CD4-positive, alpha-beta T cell (primary cell): ENCODE results near the gene CDH4. TPM values are rescaled to one million over a fixed set of nuclear protein-coding genes. Genes with fewer than 3 reads are reported as not detected.

ENCODE experiments used
- ATAC-seq: fragments of 200-7000 bp; cut with Tn5 transposase; one replicate; pipeline ENCODE4 v1.10.0; 2022; ENCODE audit warnings: mild to moderate bottlenecking; ENCODE audit not compliant: poor library complexity
- CTCF ChIA-PET: fragments of 350-600 bp; sonication (Branson Sonifier 250); formaldehyde crosslinking; loops from one replicate; lab custom pipeline; 2021; ENCODE audit warnings: antibody characterized with exemption, inconsistent platforms; lab: Charles Lee
- POLR2A ChIA-PET: fragments of 350-600 bp; sonication (Branson Sonifier 250); formaldehyde crosslinking; loops from one replicate; lab custom pipeline; 2021; ENCODE audit warnings: antibody characterized with exemption, inconsistent platforms; lab: Charles Lee
- DNase-seq, 14 experiments: peaks; one replicate each; pipeline ENCODE4 v3.0.0-alpha.2; 2013 to 2020; ENCODE audit warnings: mixed read lengths in 2 of 14
- H3K27ac ChIP-seq, 2 donors: one replicate each; pipeline versions ENCODE4 v1.5.1 to v1.7.0; 2013; ENCODE audit warnings: low read length in 2 of 2, low read depth in 1 of 2, mild to moderate bottlenecking in 1 of 2
- H3K27me3 ChIP-seq, 2 experiments: 1 replicate in 1 of 2; 2 replicates in 1 of 2; pipeline versions ENCODE4 v1.6.1 to v1.7.0; 2013; ENCODE audit warnings: low read length in 2 of 2, control low read depth in 1 of 2, mild to moderate bottlenecking in 1 of 2, moderate library complexity in 1 of 2; ENCODE audit not compliant: insufficient read depth in 2 of 2, control insufficient read depth in 1 of 2
- H3K36me3 ChIP-seq: one replicate; pipeline ENCODE4 v1.6.1; 2013; ENCODE audit warnings: low read length, control low read depth; ENCODE audit not compliant: insufficient read depth
- H3K4me1 ChIP-seq: one replicate; pipeline ENCODE4 v1.6.1; 2013; ENCODE audit warnings: low read length, control low read depth; ENCODE audit not compliant: insufficient read depth
- H3K4me3 ChIP-seq: one replicate; pipeline ENCODE4 v1.5.1; 2013; ENCODE audit warnings: mild to moderate bottlenecking, low read length, moderate library complexity
- H3K9me3 ChIP-seq, 2 experiments: 1 replicate in 1 of 2; 2 replicates in 1 of 2; pipeline versions ENCODE4 v1.6.1 to v1.7.0; 2013; ENCODE audit warnings: low read length in 2 of 2, mild to moderate bottlenecking in 2 of 2, control low read depth in 1 of 2, moderate library complexity in 1 of 2; ENCODE audit not compliant: control insufficient read depth in 1 of 2, insufficient read depth in 1 of 2
- H3K27ac Mint-ChIP-seq: one replicate; pipeline ENCODE4 v1.8.0; 2020; ENCODE audit warnings: mixed read lengths
- H3K27me3 Mint-ChIP-seq: one replicate; pipeline ENCODE4 v1.8.0; 2021; ENCODE audit warnings: mixed read lengths
- H3K36me3 Mint-ChIP-seq: one replicate; pipeline ENCODE4 v1.8.0; 2021; ENCODE audit warnings: low read depth, mixed read lengths
- H3K4me1 Mint-ChIP-seq: one replicate; pipeline ENCODE4 v1.8.0; 2021; ENCODE audit warnings: low read depth, mixed read lengths
- H3K4me3 Mint-ChIP-seq: one replicate; pipeline ENCODE4 v1.8.0; 2020; ENCODE audit warnings: mild to moderate bottlenecking, mixed read lengths
- H3K9me3 Mint-ChIP-seq: one replicate; pipeline ENCODE4 v1.8.0; 2020; ENCODE audit warnings: mixed read lengths
- CTCF ChIP-seq: fragments of 200-600 bp; IDR thresholded peaks from one replicate; pipeline ENCODE4 v1.8.0; 2022; ENCODE audit warnings: antibody characterized with exemption, mild to moderate bottlenecking
- intact Hi-C, 2 experiments: fragments of 100-400 bp; cut with DNase I in 1 of 2; cut with micrococcal nuclease in 1 of 2; formaldehyde crosslinking; loops; one replicate each; pipeline versions ENCODE4 v1.15.1 to v1.9.0; 2023 to 2025; cut with DNase I, micrococcal nuclease
- total RNA-seq, 174 experiments: library from RNA in 2 of 174; stranded (reverse) in 2 of 174; gene quantifications; one replicate each; pipeline ENCODE4 v1.2.3 and lab custom pipeline; 2021 to 2026

The CDH4 gene
- total RNA-seq, 2 experiments from 2014 or later, result 0.11 TPM

GRCh38 chr20:61222699-61223098 lies 29.4 kb upstream of the CDH4 start:
- no peaks in the 10 kb centered on the region for H3K27me3 ChIP-seq
- no peak for ATAC-seq
- Mint-ChIP-seq H3K36me3 (no peaks in the 10 kb centered on the region), H3K27me3 (peaks cover 10% of the 10 kb centered on the region), H3K4me3 (no peak overlapping the region), H3K27ac (no peak overlapping the region), H3K9me3 (peaks cover 2% of the 10 kb centered on the region), H3K4me1 (no peaks in the 10 kb centered on the region)
- no peaks in the 10 kb centered on the region for H3K4me1 ChIP-seq
- no peaks in the 10 kb centered on the region for H3K36me3 ChIP-seq
- ChIA-PET CTCF (no interaction called here), POLR2A (no interaction called here)
- TF ChIP-seq CTCF, result no peak
- no peak overlapping the region for H3K4me3 ChIP-seq
- H3K27ac ChIP-seq, result no peak overlapping the region
- no peak for DNase-seq
- H3K9me3 ChIP-seq, result no peaks in the 10 kb centered on the region
- intact Hi-C loops, result no loop called here

GRCh38 chr20:61223121-61223520 lies 28.9 kb upstream of the CDH4 start:
- intact Hi-C loops, result no loop called here
- Histone ChIP-seq H3K4me1 (no peaks in the 10 kb centered on the region), H3K4me3 (no peak overlapping the region), H3K36me3 (no peaks in the 10 kb centered on the region), H3K9me3 (no peaks in the 10 kb centered on the region), H3K27ac (no peak overlapping the region), H3K27me3 (no peaks in the 10 kb centered on the region)
- Mint-ChIP-seq H3K27ac (no peak overlapping the region), H3K4me1 (no peaks in the 10 kb centered on the region), H3K27me3 (peaks cover 10% of the 10 kb centered on the region), H3K9me3 (peaks cover 2% of the 10 kb centered on the region), H3K36me3 (no peaks in the 10 kb centered on the region), H3K4me3 (no peak overlapping the region)
- DNase-seq (no peak), ATAC-seq (no peak)
- ChIA-PET POLR2A (no interaction called here), CTCF (no interaction called here)
- TF ChIP-seq CTCF, result no peak

- no peaks in the 10 kb centered on the region for H3K9me3 Mint-ChIP-seq
- intact Hi-C loops, result no loop called here
- no peaks in the 10 kb centered on the region for H3K27me3 ChIP-seq
- no peak for TF ChIP-seq CTCF
- ChIA-PET POLR2A (no interaction called here), CTCF (interaction anchor here (0.7 kb wide), 1 partner anchor 1290 kb away, joined by 3 read pairs; no protein-coding TSS in a partner anchor)
- H3K36me3 Mint-ChIP-seq, result no peaks in the 10 kb centered on the region
- ATAC-seq (no peak), DNase-seq (no peak)
- H3K4me1 ChIP-seq, result no peaks in the 10 kb centered on the region
- H3K27ac ChIP-seq, result no peak overlapping the region
- no peak overlapping the region for H3K4me3 Mint-ChIP-seq
- peaks cover 15% of the 10 kb centered on the region for H3K27me3 Mint-ChIP-seq
- peaks cover 0 to 3% of the 10 kb centered on the region in 2 experiments for H3K9me3 ChIP-seq
- H3K4me3 ChIP-seq, result no peak overlapping the region
- no peaks in the 10 kb centered on the region for H3K36me3 ChIP-seq
- no peaks in the 10 kb centered on the region for H3K4me1 Mint-ChIP-seq
- H3K27ac Mint-ChIP-seq, result no peak overlapping the region
Measured at GRCh38 chr20:61230166-61230565, 21.9 kb upstream of the CDH4 start.
